ENCODE data around the gene SNAPIN.

- no peak for TF ChIP-seq POLR2A (IDR thresholded peaks at IDR 0.05)
- TF ChIP-seq CTCF (IDR thresholded peaks at IDR 0.05 in 4 of 5, conservative IDR thresholded peaks at IDR 0.05 in 1 of 5), result no peak
These were observed 8.9 kb downstream of the SNAPIN start for GRCh38 chr1:153667439-153667838.

Measured in gastrocnemius medialis (tissue), 4 donors.